Body of pancreas (tissue), 4 donors: ENCODE data around the gene MYBBP1A. TPM values are rescaled to one million over a fixed set of nuclear protein-coding genes. Genes with fewer than 3 reads are reported as not detected.
A peak's percentile ranks its signal among the peaks of the same experiment; 100 is the strongest.

ENCODE experiments used
- ATAC-seq: fragments of 150-250 bp; one replicate; pipeline ENCODE4 v1.9.1; 2016
- DNase-seq, 4 donors: peaks; one replicate each; pipeline ENCODE4 v3.0.0-alpha.2; 2019
- H3K27ac ChIP-seq, 4 donors: fragments of 200-600 bp; sonication (generic); 1 replicate in 3 of 4; 2 replicates in 1 of 4; pipeline versions ENCODE4 v1.5.1 to v1.6.1; 2016 to 2019; ENCODE audit warnings: mild to moderate bottlenecking in 1 of 4, mixed read lengths in 1 of 4, moderate library complexity in 1 of 4
- H3K27me3 ChIP-seq, 2 donors: fragments of 200-600 bp; sonication (generic); one replicate each; pipeline ENCODE4 v1.6.0; 2016; ENCODE audit warnings: mild to moderate bottlenecking in 1 of 2
- H3K36me3 ChIP-seq, 2 donors: fragments of 200-600 bp; sonication (generic); replicated peaks in 1 of 2; 2 replicates each; pipeline ENCODE4 v1.5.1; 2016; ENCODE audit warnings: low read depth in 2 of 2; ENCODE audit not compliant: insufficient read depth in 1 of 2
- H3K4me1 ChIP-seq: fragments of 200-600 bp; sonication (generic); one replicate; pipeline ENCODE4 v1.6.0; 2016
- H3K4me3 ChIP-seq, 2 donors: fragments of 200-600 bp; sonication (generic); 1 replicate in 1 of 2; 2 replicates in 1 of 2; pipeline ENCODE4 v1.5.1; 2016 to 2019
- H3K9me3 ChIP-seq, 3 donors: fragments of 200-600 bp; sonication (generic); 1 replicate in 2 of 3; 2 replicates in 1 of 3; pipeline ENCODE4 v1.5.1; 2016
- CTCF ChIP-seq, 7 experiments: fragments of 450-650 bp in 4 of 7; fragments of 200-600 bp in 3 of 7; sonication (generic) in 3 of 7; IDR thresholded peaks; one replicate each; pipeline ENCODE4 v1.5.1; 2016 to 2019; ENCODE audit warnings: antibody characterized with exemption in 7 of 7
- POLR2A ChIP-seq, 3 donors: fragments of 450-650 bp; IDR thresholded peaks; one replicate each; pipeline ENCODE4 v1.6.1; 2016; ENCODE audit warnings: antibody characterized with exemption in 3 of 3, mild to moderate bottlenecking in 2 of 3
- WGBS, 2 donors: methylation state at CpG; one replicate each; pipeline ENCODE4 v1.1.5; 2017; 5-methylcytosine and 5-hydroxymethylcytosine counted together
- intact Hi-C: fragments of 100-400 bp; cut with DNase I; formaldehyde crosslinking; loops from one replicate; pipeline ENCODE4 v1.15.1; 2023
- total RNA-seq, 2 donors: library from RNA; depleted of rRNA; stranded (reverse); fragments of >200 nt; gene quantifications; one replicate each; pipeline ENCODE4 v1.1.0, GENCODE V29; 2016

The MYBBP1A gene
- total RNA-seq, 2 donors from 2014 or later: 37.9 to 105 TPM

GRCh38 chr17:4600563-4600962 lies 45.4 kb upstream of the MYBBP1A start:
- no peak overlapping the region for H3K4me3 ChIP-seq
- TF ChIP-seq POLR2A (IDR thresholded peaks at IDR 0.05): no peak
- TF ChIP-seq CTCF (IDR thresholded peaks at IDR 0.05): no peak
- no peaks in the 10 kb centered on the region for H3K4me1 ChIP-seq
- ATAC-seq: no peak
- no peaks in the 10 kb centered on the region for H3K36me3 ChIP-seq
- 32 to 71% methylated on average over 3 to 13 of the region's 13 CpGs for WGBS, 2 donors
- peaks cover 0 to 3% of the 10 kb centered on the region in 2 donors for H3K27me3 ChIP-seq
- intact Hi-C loops: no loop called here
- H3K9me3 ChIP-seq: no peaks in the 10 kb centered on the region
- DNase-seq: no peak
- H3K27ac ChIP-seq: no peak overlapping the region

- no peak for DNase-seq
- H3K36me3 ChIP-seq: no peaks in the 10 kb centered on the region
- intact Hi-C loops: no loop called here
- peaks cover 0 to 3% of the 10 kb centered on the region in 2 donors for H3K27me3 ChIP-seq
- H3K27ac ChIP-seq: no peak overlapping the region
- no peak overlapping the region for H3K4me3 ChIP-seq
- ATAC-seq: peak; percentile 16
- TF ChIP-seq POLR2A (IDR thresholded peaks at IDR 0.05): no peak
- TF ChIP-seq CTCF (IDR thresholded peaks at IDR 0.05): no peak
- no peaks in the 10 kb centered on the region for H3K4me1 ChIP-seq
- WGBS, 2 donors: 40 to 48% methylated on average over 2 to 23 of the region's 25 CpGs
- no peaks in the 10 kb centered on the region for H3K9me3 ChIP-seq
Observed at GRCh38 chr17:4599505-4600281, 44.5 kb upstream of the MYBBP1A start.

GRCh38 chr17:4598776-4599504 lies 43.8 kb upstream of the MYBBP1A start:
- Histone ChIP-seq H3K9me3 (no peaks in the 10 kb centered on the region), H3K4me1 (no peaks in the 10 kb centered on the region), H3K27ac (no peak overlapping the region), H3K27me3 (peaks cover 0 to 3% of the 10 kb centered on the region in 2 donors), H3K4me3 (no peak overlapping the region), H3K36me3 (no peaks in the 10 kb centered on the region)
- DNase-seq: peak in 2 of 4 donors; percentile 32 to 52
- no peak for ATAC-seq
- no peak for TF ChIP-seq CTCF (IDR thresholded peaks at IDR 0.05)
- TF ChIP-seq POLR2A (IDR thresholded peaks at IDR 0.05): no peak
- intact Hi-C loops: no loop called here
- WGBS, 2 donors: 70 to 76% methylated on average over 18 to 20 of the region's 20 CpGs

- H3K27me3 ChIP-seq: peaks cover 0 to 3% of the 10 kb centered on the region in 2 donors
- intact Hi-C loops: no loop called here
- H3K9me3 ChIP-seq: no peaks in the 10 kb centered on the region
- no peaks in the 10 kb centered on the region for H3K4me1 ChIP-seq
- DNase-seq: no peak
- H3K4me3 ChIP-seq: no peak overlapping the region
- TF ChIP-seq CTCF (IDR thresholded peaks at IDR 0.05): no peak
- TF ChIP-seq POLR2A (IDR thresholded peaks at IDR 0.05): no peak
- H3K36me3 ChIP-seq: no peaks in the 10 kb centered on the region
- ATAC-seq: no peak
- WGBS, 2 donors: 67 to 70% methylated on average over 7 to 13 of the region's 13 CpGs
- H3K27ac ChIP-seq: no peak overlapping the region
Observed at GRCh38 chr17:4597975-4598374, 42.8 kb upstream of the MYBBP1A start.
